Measurements from ENCODE around the gene SMOC2.

DNA sequence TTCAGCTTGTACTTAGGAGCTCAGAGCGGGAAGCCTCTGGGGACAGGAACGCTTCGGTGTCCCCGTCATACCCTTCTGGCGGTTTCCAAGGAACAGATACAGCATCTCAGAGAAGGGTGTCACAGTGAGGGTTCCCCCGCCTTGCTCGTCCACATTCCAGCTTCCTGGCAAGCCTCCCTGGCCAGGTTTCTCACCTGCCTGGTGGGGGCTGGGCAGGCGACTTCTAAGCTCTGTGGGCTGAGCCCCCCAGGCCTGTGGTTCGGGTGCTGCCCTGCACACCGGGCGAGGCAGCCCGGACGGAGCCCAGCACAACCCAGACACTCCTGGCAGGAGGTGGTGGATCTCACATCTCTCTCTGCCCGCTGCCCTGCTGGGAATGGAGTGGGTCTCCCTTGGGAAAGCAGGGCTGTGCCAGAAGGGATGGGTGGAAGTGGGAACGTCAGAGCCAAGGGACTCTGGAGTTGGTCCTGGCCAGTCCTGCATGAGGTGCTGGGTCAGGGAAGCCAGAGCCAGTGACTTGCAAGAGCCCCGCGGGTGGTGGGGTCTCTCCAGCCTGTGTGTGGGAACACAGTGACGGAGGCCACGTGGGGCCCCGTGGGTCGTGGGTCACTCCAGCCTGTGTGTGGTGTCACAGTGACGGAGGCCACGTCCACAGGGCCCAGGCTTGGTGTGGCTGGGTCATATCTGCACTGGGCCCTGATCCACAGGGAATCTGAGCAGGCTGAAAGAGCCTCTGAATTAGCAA, 47.7 kb upstream of the SMOC2 start:
- TF ChIP-seq, protein P1, sequence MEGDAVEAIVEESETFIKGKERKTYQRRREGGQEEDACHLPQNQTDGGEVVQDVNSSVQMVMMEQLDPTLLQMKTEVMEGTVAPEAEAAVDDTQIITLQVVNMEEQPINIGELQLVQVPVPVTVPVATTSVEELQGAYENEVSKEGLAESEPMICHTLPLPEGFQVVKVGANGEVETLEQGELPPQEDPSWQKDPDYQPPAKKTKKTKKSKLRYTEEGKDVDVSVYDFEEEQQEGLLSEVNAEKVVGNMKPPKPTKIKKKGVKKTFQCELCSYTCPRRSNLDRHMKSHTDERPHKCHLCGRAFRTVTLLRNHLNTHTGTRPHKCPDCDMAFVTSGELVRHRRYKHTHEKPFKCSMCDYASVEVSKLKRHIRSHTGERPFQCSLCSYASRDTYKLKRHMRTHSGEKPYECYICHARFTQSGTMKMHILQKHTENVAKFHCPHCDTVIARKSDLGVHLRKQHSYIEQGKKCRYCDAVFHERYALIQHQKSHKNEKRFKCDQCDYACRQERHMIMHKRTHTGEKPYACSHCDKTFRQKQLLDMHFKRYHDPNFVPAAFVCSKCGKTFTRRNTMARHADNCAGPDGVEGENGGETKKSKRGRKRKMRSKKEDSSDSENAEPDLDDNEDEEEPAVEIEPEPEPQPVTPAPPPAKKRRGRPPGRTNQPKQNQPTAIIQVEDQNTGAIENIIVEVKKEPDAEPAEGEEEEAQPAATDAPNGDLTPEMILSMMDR (IDR thresholded peaks at IDR 0.05) = no peak
- no peak for TF ChIP-seq POLR2A (IDR thresholded peaks at IDR 0.05)
